ENCODE results near the gene CLIC5.
A peak's percentile ranks its signal among the peaks of the same experiment; 100 is the strongest.

CLIC5 gene
- total RNA-seq: 10.9 to 13.7 (median 12.8) reads per million in 3 donors

- Histone ChIP-seq H3K27ac (ENCODE audit: insufficient read depth, low read length, poor library complexity, severe bottlenecking) (peak within 1 kb of the TSS; percentile 62), H3K36me3 (ENCODE audit: control insufficient read depth, insufficient read depth, low read length) (no peaks in the 10 kb centered on the region), H3K9me3 (ENCODE audit: control insufficient read depth, low read length) (no peaks in the 10 kb centered on the region), H3K27me3 (replicated peaks; ENCODE audit: control insufficient read depth, insufficient read depth, low read length, poor library complexity, severe bottlenecking) (no peaks in the 10 kb centered on the region), H3K4me3 (ENCODE audit: insufficient read depth, low read depth, low read length, poor library complexity, severe bottlenecking) (peak within 1 kb of the TSS; percentile 77), H3K4me1 (ENCODE audit: control insufficient read depth, insufficient read depth, low read length, poor library complexity, severe bottlenecking) (peaks cover 41% of the 10 kb centered on the region)
- DNase-seq: no peak
Measured at GRCh38 chr6:46015119-46015968, at the start of gene CLIC5. CLIC5 (minus strand) TSS chr6:46015860; CDS start chr6:46015542, 318 bp downstream.

GRCh38 chr6:46062991-46063390 is 47.3 kb upstream of the CLIC5 start:
- H3K9me3 ChIP-seq (ENCODE audit: control insufficient read depth, low read length): no peaks in the 10 kb centered on the region
- H3K36me3 ChIP-seq (ENCODE audit: control insufficient read depth, insufficient read depth, low read length): no peaks in the 10 kb centered on the region
- no peak overlapping the region for H3K4me3 ChIP-seq (ENCODE audit: insufficient read depth, low read depth, low read length, poor library complexity, severe bottlenecking)
- H3K27ac ChIP-seq (ENCODE audit: insufficient read depth, low read length, poor library complexity, severe bottlenecking): no peak overlapping the region
- no peaks in the 10 kb centered on the region for H3K4me1 ChIP-seq (ENCODE audit: control insufficient read depth, insufficient read depth, low read length, poor library complexity, severe bottlenecking)
- DNase-seq: no peak
- no peaks in the 10 kb centered on the region for H3K27me3 ChIP-seq (replicated peaks; ENCODE audit: control insufficient read depth, insufficient read depth, low read length, poor library complexity, severe bottlenecking)

GRCh38 chr6:46062312-46062711 is 46.7 kb upstream of the CLIC5 start:
- H3K9me3 ChIP-seq (ENCODE audit: control insufficient read depth, low read length): no peaks in the 10 kb centered on the region
- no peak overlapping the region for H3K27ac ChIP-seq (ENCODE audit: insufficient read depth, low read length, poor library complexity, severe bottlenecking)
- H3K4me3 ChIP-seq (ENCODE audit: insufficient read depth, low read depth, low read length, poor library complexity, severe bottlenecking): no peak overlapping the region
- H3K36me3 ChIP-seq (ENCODE audit: control insufficient read depth, insufficient read depth, low read length): no peaks in the 10 kb centered on the region
- DNase-seq: no peak
- no peaks in the 10 kb centered on the region for H3K4me1 ChIP-seq (ENCODE audit: control insufficient read depth, insufficient read depth, low read length, poor library complexity, severe bottlenecking)
- H3K27me3 ChIP-seq (replicated peaks; ENCODE audit: control insufficient read depth, insufficient read depth, low read length, poor library complexity, severe bottlenecking): no peaks in the 10 kb centered on the region

DNA sequence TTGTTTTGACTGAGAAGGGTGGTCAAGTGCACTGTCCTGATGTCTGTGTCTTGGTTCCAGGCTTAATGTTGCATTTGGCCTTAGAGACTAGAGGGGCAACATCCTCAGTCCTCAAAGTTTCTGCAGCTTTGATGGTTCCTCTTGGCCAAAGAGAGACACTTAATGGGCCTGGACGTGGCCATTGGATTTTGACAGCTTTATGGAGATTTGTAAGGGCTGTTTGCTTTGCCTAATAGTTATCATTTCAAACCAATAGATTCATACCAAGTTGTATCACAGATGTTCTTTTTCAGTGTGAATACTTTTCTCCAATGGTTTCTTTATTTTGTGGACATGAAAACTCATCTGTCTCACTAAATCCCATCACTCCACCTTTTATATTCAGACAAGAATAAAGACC is 45.8 kb upstream of the CLIC5 start:
- Histone ChIP-seq H3K4me1 (ENCODE audit: control insufficient read depth, insufficient read depth, low read length, poor library complexity, severe bottlenecking) (no peaks in the 10 kb centered on the region), H3K36me3 (ENCODE audit: control insufficient read depth, insufficient read depth, low read length) (no peaks in the 10 kb centered on the region), H3K9me3 (ENCODE audit: control insufficient read depth, low read length) (no peaks in the 10 kb centered on the region), H3K4me3 (ENCODE audit: insufficient read depth, low read depth, low read length, poor library complexity, severe bottlenecking) (no peak overlapping the region), H3K27me3 (replicated peaks; ENCODE audit: control insufficient read depth, insufficient read depth, low read length, poor library complexity, severe bottlenecking) (no peaks in the 10 kb centered on the region), H3K27ac (ENCODE audit: insufficient read depth, low read length, poor library complexity, severe bottlenecking) (no peak overlapping the region)
- no peak for DNase-seq

- H3K4me1 ChIP-seq (ENCODE audit: control insufficient read depth, insufficient read depth, low read length, poor library complexity, severe bottlenecking): no peaks in the 10 kb centered on the region
- no peak overlapping the region for H3K4me3 ChIP-seq (ENCODE audit: insufficient read depth, low read depth, low read length, poor library complexity, severe bottlenecking)
- no peaks in the 10 kb centered on the region for H3K9me3 ChIP-seq (ENCODE audit: control insufficient read depth, low read length)
- DNase-seq: no peak
- H3K36me3 ChIP-seq (ENCODE audit: control insufficient read depth, insufficient read depth, low read length): no peaks in the 10 kb centered on the region
- no peak overlapping the region for H3K27ac ChIP-seq (ENCODE audit: insufficient read depth, low read length, poor library complexity, severe bottlenecking)
- no peaks in the 10 kb centered on the region for H3K27me3 ChIP-seq (replicated peaks; ENCODE audit: control insufficient read depth, insufficient read depth, low read length, poor library complexity, severe bottlenecking)
Measured at GRCh38 chr6:46059608-46060007, 43.9 kb upstream of the CLIC5 start.

- Histone ChIP-seq H3K36me3 (ENCODE audit: control insufficient read depth, insufficient read depth, low read length) (no peaks in the 10 kb centered on the region), H3K4me1 (ENCODE audit: control insufficient read depth, insufficient read depth, low read length, poor library complexity, severe bottlenecking) (no peaks in the 10 kb centered on the region), H3K4me3 (ENCODE audit: insufficient read depth, low read depth, low read length, poor library complexity, severe bottlenecking) (no peak overlapping the region), H3K27me3 (replicated peaks; ENCODE audit: control insufficient read depth, insufficient read depth, low read length, poor library complexity, severe bottlenecking) (no peaks in the 10 kb centered on the region), H3K9me3 (ENCODE audit: control insufficient read depth, low read length) (no peaks in the 10 kb centered on the region), H3K27ac (ENCODE audit: insufficient read depth, low read length, poor library complexity, severe bottlenecking) (no peak overlapping the region)
- no peak for DNase-seq
Measured at GRCh38 chr6:46058951-46059350, 43.3 kb upstream of the CLIC5 start.

- Histone ChIP-seq H3K27ac (ENCODE audit: insufficient read depth, low read length, poor library complexity, severe bottlenecking) (no peak overlapping the region), H3K4me1 (ENCODE audit: control insufficient read depth, insufficient read depth, low read length, poor library complexity, severe bottlenecking) (no peaks in the 10 kb centered on the region), H3K9me3 (ENCODE audit: control insufficient read depth, low read length) (no peaks in the 10 kb centered on the region), H3K4me3 (ENCODE audit: insufficient read depth, low read depth, low read length, poor library complexity, severe bottlenecking) (no peak overlapping the region), H3K27me3 (replicated peaks; ENCODE audit: control insufficient read depth, insufficient read depth, low read length, poor library complexity, severe bottlenecking) (no peaks in the 10 kb centered on the region), H3K36me3 (ENCODE audit: control insufficient read depth, insufficient read depth, low read length) (no peaks in the 10 kb centered on the region)
- DNase-seq: no peak
Measured at GRCh38 chr6:46057792-46058191, 42.1 kb upstream of the CLIC5 start.

DNA sequence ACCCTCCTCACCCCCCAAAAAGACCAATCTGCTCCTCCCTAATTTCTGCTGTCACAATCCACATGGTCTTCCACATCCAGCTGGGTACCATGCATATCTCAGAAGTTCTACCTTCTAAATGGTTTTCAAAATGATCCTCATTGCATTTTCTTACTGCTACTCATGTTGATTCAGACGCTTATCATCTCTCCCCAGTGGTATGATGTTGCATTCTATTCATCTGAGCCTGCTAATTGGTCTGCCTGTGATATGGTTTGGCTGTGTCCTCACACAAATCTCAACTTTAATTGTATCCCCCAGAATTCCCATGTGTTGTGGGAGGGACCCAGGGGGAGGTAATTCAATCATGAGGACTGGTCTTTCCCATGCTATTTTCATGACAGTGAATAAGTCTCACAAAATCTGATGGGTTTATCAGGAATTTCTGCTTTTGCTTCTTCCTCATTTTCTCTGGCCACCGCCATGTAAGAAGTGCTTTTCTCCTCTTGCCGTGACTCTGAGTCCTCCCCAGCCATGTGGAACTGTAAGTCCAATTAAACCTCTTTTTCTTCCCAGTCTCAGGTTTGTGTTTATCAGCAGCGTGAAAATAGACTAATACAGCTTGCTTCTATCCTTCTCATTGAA is 41.4 kb upstream of the CLIC5 start:
- Histone ChIP-seq H3K36me3 (ENCODE audit: control insufficient read depth, insufficient read depth, low read length) (no peaks in the 10 kb centered on the region), H3K27ac (ENCODE audit: insufficient read depth, low read length, poor library complexity, severe bottlenecking) (no peak overlapping the region), H3K9me3 (ENCODE audit: control insufficient read depth, low read length) (no peaks in the 10 kb centered on the region), H3K27me3 (replicated peaks; ENCODE audit: control insufficient read depth, insufficient read depth, low read length, poor library complexity, severe bottlenecking) (no peaks in the 10 kb centered on the region), H3K4me1 (ENCODE audit: control insufficient read depth, insufficient read depth, low read length, poor library complexity, severe bottlenecking) (no peaks in the 10 kb centered on the region), H3K4me3 (ENCODE audit: insufficient read depth, low read depth, low read length, poor library complexity, severe bottlenecking) (no peak overlapping the region)
- no peak for DNase-seq

GRCh38 chr6:46054516-46054915 is 38.9 kb upstream of the CLIC5 start:
- no peaks in the 10 kb centered on the region for H3K36me3 ChIP-seq (ENCODE audit: control insufficient read depth, insufficient read depth, low read length)
- H3K27ac ChIP-seq (ENCODE audit: insufficient read depth, low read length, poor library complexity, severe bottlenecking): no peak overlapping the region
- H3K9me3 ChIP-seq (ENCODE audit: control insufficient read depth, low read length): no peaks in the 10 kb centered on the region
- no peak for DNase-seq
- no peaks in the 10 kb centered on the region for H3K27me3 ChIP-seq (replicated peaks; ENCODE audit: control insufficient read depth, insufficient read depth, low read length, poor library complexity, severe bottlenecking)
- no peaks in the 10 kb centered on the region for H3K4me1 ChIP-seq (ENCODE audit: control insufficient read depth, insufficient read depth, low read length, poor library complexity, severe bottlenecking)
- no peak overlapping the region for H3K4me3 ChIP-seq (ENCODE audit: insufficient read depth, low read depth, low read length, poor library complexity, severe bottlenecking)

Data from effector memory CD4-positive, alpha-beta T cell (primary cell).